ENCODE measurements around the gene ARMC2. TPM values are rescaled to one million over a fixed set of nuclear protein-coding genes. Genes with fewer than 3 reads are reported as not detected.

The ARMC2 gene
- total RNA-seq, 1 donor from 2014 or later = 5.2 TPM

DNA sequence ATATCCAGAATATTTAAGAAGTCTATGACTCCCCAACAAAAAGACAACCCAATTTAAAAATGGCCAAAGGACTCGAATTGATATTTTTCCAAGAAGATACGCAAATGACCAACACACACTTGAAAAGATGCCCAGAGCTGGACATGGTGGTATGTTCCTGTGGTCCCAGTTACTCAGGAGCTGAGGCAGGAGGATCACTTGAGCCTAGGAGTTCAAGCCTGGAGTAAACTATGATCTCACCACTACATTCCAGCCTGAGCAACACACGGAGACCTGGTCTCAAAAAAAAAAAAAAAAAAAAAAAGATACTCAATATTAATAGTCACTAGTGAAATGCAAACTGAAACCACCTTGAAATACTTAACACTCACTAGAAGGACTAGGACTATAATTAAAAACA lies 12.2 kb upstream of the ARMC2 start:
- Histone ChIP-seq H3K9me3 (ENCODE audit: insufficient read depth, low read depth, low read length) (no peaks in the 10 kb centered on the region), H3K27me3 (ENCODE audit: insufficient read depth, low read length) (peaks cover under 1% of the 10 kb centered on the region), H4K20me1 (ENCODE audit: insufficient read depth, low read length) (no peaks in the 10 kb centered on the region), H2AFZ (ENCODE audit: low read depth, low read length) (no peak overlapping the region), H3K9ac (ENCODE audit: low read length) (no peak overlapping the region), H3K4me1 (ENCODE audit: insufficient read depth, low read length) (no peaks in the 10 kb centered on the region), H3K36me3 (ENCODE audit: insufficient read depth, low read length) (no peaks in the 10 kb centered on the region), H3K4me2 (ENCODE audit: low read length) (no peak overlapping the region), H3K79me2 (ENCODE audit: insufficient read depth, low read length) (no peaks in the 10 kb centered on the region), H3K4me3 (ENCODE audit: insufficient read depth, low read depth, low read length) (no peak overlapping the region), H3K27ac (ENCODE audit: low read depth, low read length) (no peak overlapping the region)
- Mint-ChIP-seq H3K27me3 (ENCODE audit: low read depth, unreplicated experiment) (peaks cover 18% of the 10 kb centered on the region), H3K27ac (ENCODE audit: unreplicated experiment) (no peak overlapping the region), H3K9me3 (ENCODE audit: unreplicated experiment) (no peaks in the 10 kb centered on the region), H3K36me3 (ENCODE audit: low read depth, unreplicated experiment) (no peaks in the 10 kb centered on the region), H3K4me1 (ENCODE audit: low read depth, unreplicated experiment) (peaks cover 18% of the 10 kb centered on the region), H3K4me3 (ENCODE audit: unreplicated experiment) (no peak overlapping the region)
- DNase-seq (ENCODE audit: low read depth) (peak; percentile 53), FAIRE-seq (no peak)
- TF ChIP-seq EZH2 (IDR thresholded peaks at IDR 0.05; ENCODE audit: insufficient read depth, low read length) = no peak
- TF ChIP-seq, protein P1, sequence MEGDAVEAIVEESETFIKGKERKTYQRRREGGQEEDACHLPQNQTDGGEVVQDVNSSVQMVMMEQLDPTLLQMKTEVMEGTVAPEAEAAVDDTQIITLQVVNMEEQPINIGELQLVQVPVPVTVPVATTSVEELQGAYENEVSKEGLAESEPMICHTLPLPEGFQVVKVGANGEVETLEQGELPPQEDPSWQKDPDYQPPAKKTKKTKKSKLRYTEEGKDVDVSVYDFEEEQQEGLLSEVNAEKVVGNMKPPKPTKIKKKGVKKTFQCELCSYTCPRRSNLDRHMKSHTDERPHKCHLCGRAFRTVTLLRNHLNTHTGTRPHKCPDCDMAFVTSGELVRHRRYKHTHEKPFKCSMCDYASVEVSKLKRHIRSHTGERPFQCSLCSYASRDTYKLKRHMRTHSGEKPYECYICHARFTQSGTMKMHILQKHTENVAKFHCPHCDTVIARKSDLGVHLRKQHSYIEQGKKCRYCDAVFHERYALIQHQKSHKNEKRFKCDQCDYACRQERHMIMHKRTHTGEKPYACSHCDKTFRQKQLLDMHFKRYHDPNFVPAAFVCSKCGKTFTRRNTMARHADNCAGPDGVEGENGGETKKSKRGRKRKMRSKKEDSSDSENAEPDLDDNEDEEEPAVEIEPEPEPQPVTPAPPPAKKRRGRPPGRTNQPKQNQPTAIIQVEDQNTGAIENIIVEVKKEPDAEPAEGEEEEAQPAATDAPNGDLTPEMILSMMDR (IDR thresholded peaks at IDR 0.05; ENCODE audit: insufficient read depth, low read depth, low read length) = no peak

DNA sequence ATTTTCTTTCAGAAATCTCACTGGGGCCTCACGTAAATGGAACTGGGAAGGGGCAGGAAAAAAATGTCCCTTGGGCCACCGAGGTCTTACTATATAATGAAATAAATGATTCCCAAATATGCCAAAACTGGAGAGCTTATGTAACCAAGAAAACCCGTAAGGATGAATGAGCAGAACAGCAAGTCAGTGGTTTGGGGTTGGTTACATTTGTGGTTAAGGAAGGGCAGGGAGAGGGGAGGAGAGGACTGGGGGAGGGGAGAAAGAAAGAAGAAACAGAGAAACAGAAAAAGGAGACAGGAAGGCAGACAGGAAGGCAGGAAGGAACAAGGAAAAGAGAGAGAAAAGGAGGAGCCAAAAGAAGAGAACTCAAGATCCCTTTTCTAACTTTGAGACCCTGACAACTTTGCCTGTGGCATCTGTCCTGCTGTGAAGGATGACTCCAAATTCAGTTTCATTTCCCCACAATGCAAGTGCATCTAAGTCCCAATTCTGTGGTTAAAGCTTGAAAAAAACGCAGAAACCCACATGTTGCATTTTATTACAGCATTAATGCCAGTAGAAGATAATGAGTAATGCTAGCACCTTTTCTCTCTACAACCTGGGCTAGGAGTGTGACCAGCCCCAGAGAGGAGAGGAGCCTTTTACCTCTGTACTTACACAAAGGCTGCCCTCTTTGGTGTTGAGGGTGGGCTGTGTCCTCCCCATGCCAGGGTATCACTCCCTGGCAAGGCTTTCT lies 10.8 kb upstream of the ARMC2 start:
- no peaks in the 10 kb centered on the region for H3K79me2 ChIP-seq (ENCODE audit: insufficient read depth, low read length)
- no peak overlapping the region for H3K4me3 Mint-ChIP-seq (ENCODE audit: unreplicated experiment)
- TF ChIP-seq, protein P1 (IDR thresholded peaks at IDR 0.05; ENCODE audit: insufficient read depth, low read depth, low read length) = no peak
- no peak for TF ChIP-seq EZH2 (IDR thresholded peaks at IDR 0.05; ENCODE audit: insufficient read depth, low read length)
- no peaks in the 10 kb centered on the region for H4K20me1 ChIP-seq (ENCODE audit: insufficient read depth, low read length)
- H2AFZ ChIP-seq (ENCODE audit: low read depth, low read length) = no peak overlapping the region
- peak overlapping the region; percentile 41 for H3K4me2 ChIP-seq (ENCODE audit: low read length)
- H3K4me1 ChIP-seq (ENCODE audit: insufficient read depth, low read length) = no peaks in the 10 kb centered on the region
- H3K9me3 ChIP-seq (ENCODE audit: insufficient read depth, low read depth, low read length) = no peaks in the 10 kb centered on the region
- no peak overlapping the region for H3K27ac ChIP-seq (ENCODE audit: low read depth, low read length)
- no peak overlapping the region for H3K4me3 ChIP-seq (ENCODE audit: insufficient read depth, low read depth, low read length)
- DNase-seq (ENCODE audit: low read depth) = peak; percentile 17
- peaks cover 26% of the 10 kb centered on the region for H3K27me3 Mint-ChIP-seq (ENCODE audit: low read depth, unreplicated experiment)
- peaks cover 18% of the 10 kb centered on the region for H3K4me1 Mint-ChIP-seq (ENCODE audit: low read depth, unreplicated experiment)
- H3K36me3 Mint-ChIP-seq (ENCODE audit: low read depth, unreplicated experiment) = no peaks in the 10 kb centered on the region
- peaks cover 2% of the 10 kb centered on the region for H3K27me3 ChIP-seq (ENCODE audit: insufficient read depth, low read length)
- no peaks in the 10 kb centered on the region for H3K36me3 ChIP-seq (ENCODE audit: insufficient read depth, low read length)
- FAIRE-seq = no peak
- peak overlapping the region; percentile 73 for H3K27ac Mint-ChIP-seq (ENCODE audit: unreplicated experiment)
- no peaks in the 10 kb centered on the region for H3K9me3 Mint-ChIP-seq (ENCODE audit: unreplicated experiment)
- no peak overlapping the region for H3K9ac ChIP-seq (ENCODE audit: low read length)

DNA sequence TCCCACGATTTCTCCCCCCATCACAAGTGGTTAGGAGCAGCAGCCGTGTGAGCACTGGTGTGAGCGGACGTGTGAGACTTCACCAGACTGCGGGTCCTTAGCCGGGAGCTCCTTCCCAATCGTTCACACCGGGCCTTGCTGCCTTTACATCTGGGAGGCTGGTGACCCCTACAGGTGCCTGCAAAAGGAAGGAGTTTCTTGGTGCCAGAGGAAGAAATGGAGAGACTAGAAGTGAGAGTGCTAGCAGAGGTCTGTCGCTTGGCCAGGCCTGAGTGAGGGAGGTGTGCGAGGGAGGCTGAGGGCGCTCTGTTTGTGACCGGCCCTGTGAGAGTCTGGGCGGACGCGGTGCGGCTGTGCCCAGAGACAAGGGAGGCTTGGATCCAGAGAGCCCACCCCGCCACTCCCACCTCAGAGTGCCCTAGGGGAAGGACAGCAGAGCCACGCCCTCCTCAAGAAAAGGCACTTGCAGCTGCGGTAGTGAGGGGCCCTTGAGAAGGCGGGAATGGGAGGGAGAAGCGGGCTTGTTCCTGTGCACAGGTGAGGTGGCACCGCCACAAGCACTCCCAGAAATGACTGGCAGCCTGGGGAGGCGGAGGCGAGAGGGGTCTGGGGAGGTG lies 10.0 kb upstream of the ARMC2 start:
- TF ChIP-seq, protein P1 (IDR thresholded peaks at IDR 0.05; ENCODE audit: insufficient read depth, low read depth, low read length) = peak; percentile 19
- TF ChIP-seq EZH2 (IDR thresholded peaks at IDR 0.05; ENCODE audit: insufficient read depth, low read length) = no peak
- Mint-ChIP-seq H3K4me3 (ENCODE audit: unreplicated experiment) (no peak overlapping the region), H3K9me3 (ENCODE audit: unreplicated experiment) (no peaks in the 10 kb centered on the region), H3K36me3 (ENCODE audit: low read depth, unreplicated experiment) (no peaks in the 10 kb centered on the region), H3K4me1 (ENCODE audit: low read depth, unreplicated experiment) (peaks cover 18% of the 10 kb centered on the region), H3K27ac (ENCODE audit: unreplicated experiment) (peak overlapping the region; percentile 73), H3K27me3 (ENCODE audit: low read depth, unreplicated experiment) (peaks cover 29% of the 10 kb centered on the region)
- H2AFZ ChIP-seq (ENCODE audit: low read depth, low read length) = no peak overlapping the region
- no peak overlapping the region for H3K9ac ChIP-seq (ENCODE audit: low read length)
- FAIRE-seq (no peak), DNase-seq (ENCODE audit: low read depth) (peak; percentile 15)
- H3K79me2 ChIP-seq (ENCODE audit: insufficient read depth, low read length) = no peaks in the 10 kb centered on the region
- H3K4me1 ChIP-seq (ENCODE audit: insufficient read depth, low read length) = no peaks in the 10 kb centered on the region
- H4K20me1 ChIP-seq (ENCODE audit: insufficient read depth, low read length) = no peaks in the 10 kb centered on the region
- no peaks in the 10 kb centered on the region for H3K36me3 ChIP-seq (ENCODE audit: insufficient read depth, low read length)
- H3K4me3 ChIP-seq (ENCODE audit: insufficient read depth, low read depth, low read length) = no peak overlapping the region
- H3K9me3 ChIP-seq (ENCODE audit: insufficient read depth, low read depth, low read length) = no peaks in the 10 kb centered on the region
- peaks cover 2% of the 10 kb centered on the region for H3K27me3 ChIP-seq (ENCODE audit: insufficient read depth, low read length)
- peak overlapping the region; percentile 7 for H3K4me2 ChIP-seq (ENCODE audit: low read length)
- H3K27ac ChIP-seq (ENCODE audit: low read depth, low read length) = no peak overlapping the region
